ENCODE data around the gene STRN3. TPM values are rescaled to one million over a fixed set of nuclear protein-coding genes. Genes with fewer than 3 reads are reported as not detected.

STRN3 gene
- total and polyA plus RNA-seq, 7 donors, result 28.2 to 154 (median 80.2) TPM

DNA sequence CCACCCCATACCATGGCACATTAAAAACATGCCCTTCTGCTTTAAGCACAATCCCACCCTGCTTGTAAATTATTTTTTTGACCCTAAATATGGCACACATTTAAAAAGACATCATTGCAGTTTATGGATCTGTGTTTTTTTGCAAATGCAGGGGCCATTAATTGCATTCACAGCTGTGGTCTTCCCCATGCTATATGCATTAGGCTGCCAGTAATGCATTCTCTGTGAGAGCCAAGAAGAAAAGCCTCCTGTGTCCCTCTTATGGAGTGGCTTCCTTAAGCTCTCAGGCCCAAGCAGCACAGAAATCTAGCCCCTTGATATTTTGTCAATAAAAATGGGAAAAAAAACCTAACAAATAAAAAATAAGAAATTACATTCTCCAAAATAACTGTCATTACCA, 172.2 kb downstream of the STRN3 start:
- Histone ChIP-seq H3K4me3 (no peak overlapping the region), H3K4me1 (no peaks in the 10 kb centered on the region), H3K9me3 (no peaks in the 10 kb centered on the region), H3K27me3 (ENCODE audit: insufficient read depth in 3 of 3, low read length in 2 of 3) (peaks cover 0 to 11% (median 3%) of the 10 kb centered on the region in 3 donors), H3K36me3 (ENCODE audit: insufficient read depth in 1 of 2, low read depth in 1 of 2) (no peaks in the 10 kb centered on the region), H3K27ac (no peak overlapping the region)
- ATAC-seq (no peak), DNase-seq (no peak)
- intact Hi-C loops (cut with DNase I), result no loop called here
- TF ChIP-seq, protein P1, sequence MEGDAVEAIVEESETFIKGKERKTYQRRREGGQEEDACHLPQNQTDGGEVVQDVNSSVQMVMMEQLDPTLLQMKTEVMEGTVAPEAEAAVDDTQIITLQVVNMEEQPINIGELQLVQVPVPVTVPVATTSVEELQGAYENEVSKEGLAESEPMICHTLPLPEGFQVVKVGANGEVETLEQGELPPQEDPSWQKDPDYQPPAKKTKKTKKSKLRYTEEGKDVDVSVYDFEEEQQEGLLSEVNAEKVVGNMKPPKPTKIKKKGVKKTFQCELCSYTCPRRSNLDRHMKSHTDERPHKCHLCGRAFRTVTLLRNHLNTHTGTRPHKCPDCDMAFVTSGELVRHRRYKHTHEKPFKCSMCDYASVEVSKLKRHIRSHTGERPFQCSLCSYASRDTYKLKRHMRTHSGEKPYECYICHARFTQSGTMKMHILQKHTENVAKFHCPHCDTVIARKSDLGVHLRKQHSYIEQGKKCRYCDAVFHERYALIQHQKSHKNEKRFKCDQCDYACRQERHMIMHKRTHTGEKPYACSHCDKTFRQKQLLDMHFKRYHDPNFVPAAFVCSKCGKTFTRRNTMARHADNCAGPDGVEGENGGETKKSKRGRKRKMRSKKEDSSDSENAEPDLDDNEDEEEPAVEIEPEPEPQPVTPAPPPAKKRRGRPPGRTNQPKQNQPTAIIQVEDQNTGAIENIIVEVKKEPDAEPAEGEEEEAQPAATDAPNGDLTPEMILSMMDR (IDR thresholded peaks at IDR 0.05), result no peak

DNA sequence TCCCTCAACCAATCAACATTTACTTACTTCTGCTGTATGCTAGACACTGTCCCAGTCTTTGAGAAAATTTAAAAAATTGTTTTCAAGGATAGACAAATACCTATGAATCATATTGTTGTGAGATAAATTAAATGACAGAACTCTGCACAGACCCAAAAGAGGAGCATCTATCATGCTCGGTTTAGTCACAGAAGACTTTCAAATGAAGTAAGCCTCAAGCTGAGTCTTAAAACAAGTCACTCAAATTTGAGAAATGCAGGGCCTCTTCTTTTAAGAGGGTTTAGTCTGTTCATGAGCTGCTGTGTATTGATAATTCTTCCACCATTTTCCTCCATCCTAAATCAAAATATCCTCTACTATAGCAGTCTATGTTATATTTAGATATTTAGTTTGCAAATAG, 176.2 kb downstream of the STRN3 start:
- no peak overlapping the region for H3K4me3 ChIP-seq
- no peaks in the 10 kb centered on the region for H3K4me1 ChIP-seq
- no peaks in the 10 kb centered on the region for H3K36me3 ChIP-seq (ENCODE audit: insufficient read depth in 1 of 2, low read depth in 1 of 2)
- 83 to 86% (median 85%) methylated on average over 1 of the region's 1 CpG for WGBS, 3 donors
- ATAC-seq, result no peak
- intact Hi-C loops (cut with DNase I), result no loop called here
- H3K27me3 ChIP-seq (ENCODE audit: insufficient read depth in 3 of 3, low read length in 2 of 3), result peaks cover 0 to 11% (median 3%) of the 10 kb centered on the region in 3 donors
- no peaks in the 10 kb centered on the region for H3K9me3 ChIP-seq
- no peak for DNase-seq
- TF ChIP-seq, protein P1 (IDR thresholded peaks at IDR 0.05), result no peak
- no peak overlapping the region for H3K27ac ChIP-seq

DNA sequence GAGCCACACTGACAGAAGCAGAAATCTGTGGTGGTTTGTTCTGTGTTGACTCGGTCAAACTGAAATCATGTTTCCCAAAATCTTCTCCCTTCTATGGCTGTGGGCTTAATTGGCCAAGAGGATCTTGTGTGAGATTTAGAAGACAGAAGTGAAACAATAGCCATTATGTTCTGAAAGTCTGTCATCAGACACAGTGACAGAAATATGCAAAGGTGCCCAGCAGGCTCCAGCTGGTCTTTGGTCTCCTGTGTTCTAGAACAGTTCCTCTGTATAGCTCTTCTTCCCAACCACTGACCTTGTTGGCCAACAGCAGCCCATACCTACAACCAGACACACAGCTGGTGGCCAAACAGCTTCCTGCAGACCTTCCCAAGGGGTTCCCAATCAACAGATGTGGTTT, 176.8 kb downstream of the STRN3 start:
- 83 to 92% (median 86%) methylated on average over 1 of the region's 1 CpG for WGBS, 3 donors

DNA sequence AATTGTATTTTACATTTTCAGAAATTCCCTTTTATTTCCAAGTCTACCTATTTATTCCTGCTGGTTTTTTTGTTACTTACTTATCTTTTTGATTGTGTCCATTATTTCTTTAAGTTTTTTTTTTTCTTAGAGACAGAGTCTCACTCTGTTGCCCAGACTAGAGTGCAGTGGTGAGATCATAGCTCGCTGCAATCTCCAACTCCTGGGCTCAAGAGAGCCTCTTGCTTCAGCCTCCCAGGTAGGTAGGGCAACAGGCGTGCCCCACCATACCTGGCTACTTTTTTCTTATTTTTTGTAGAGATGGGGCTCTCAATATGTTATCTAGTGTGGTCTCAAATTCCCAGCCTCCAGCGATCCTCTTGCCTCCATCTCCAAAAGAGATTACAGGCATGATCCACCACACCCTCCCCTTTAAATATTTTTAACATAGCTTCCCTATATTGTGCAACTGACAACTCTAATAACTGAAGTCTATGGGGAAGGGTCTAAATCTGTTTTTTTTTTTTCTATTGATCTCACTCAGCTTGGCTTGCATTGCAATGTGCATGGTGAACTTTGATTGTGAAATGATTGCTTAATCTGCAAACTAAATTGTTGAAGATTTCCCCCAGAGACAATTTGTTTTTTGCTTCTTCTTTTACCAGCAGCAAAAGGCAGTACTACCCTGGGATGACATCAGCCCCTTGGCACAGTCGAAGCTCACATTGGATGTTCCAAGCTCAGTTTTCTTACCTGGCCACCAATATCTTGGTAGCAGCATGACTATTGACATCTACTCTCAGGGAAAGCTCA, 177.5 kb downstream of the STRN3 start:
- H3K36me3 ChIP-seq (ENCODE audit: insufficient read depth in 1 of 2, low read depth in 1 of 2), result no peaks in the 10 kb centered on the region
- peaks cover 0 to 11% (median 3%) of the 10 kb centered on the region in 3 donors for H3K27me3 ChIP-seq (ENCODE audit: insufficient read depth in 3 of 3, low read length in 2 of 3)
- H3K4me1 ChIP-seq, result no peaks in the 10 kb centered on the region
- no peaks in the 10 kb centered on the region for H3K9me3 ChIP-seq
- ATAC-seq (no peak), DNase-seq (no peak)
- intact Hi-C loops (cut with DNase I), result no loop called here
- TF ChIP-seq, protein P1 (IDR thresholded peaks at IDR 0.05), result no peak
- H3K27ac ChIP-seq, result no peak overlapping the region
- no peak overlapping the region for H3K4me3 ChIP-seq
- 86 to 90% (median 87%) methylated on average over 4 of the region's 4 CpGs for WGBS, 3 donors

More for the DNA sequence above, 176.8 kb downstream of the STRN3 start:
- Histone ChIP-seq H3K4me3 (no peak overlapping the region), H3K27ac (no peak overlapping the region), H3K9me3 (no peaks in the 10 kb centered on the region), H3K36me3 (ENCODE audit: insufficient read depth in 1 of 2, low read depth in 1 of 2) (no peaks in the 10 kb centered on the region), H3K27me3 (ENCODE audit: insufficient read depth in 3 of 3, low read length in 2 of 3) (peaks cover 0 to 11% (median 3%) of the 10 kb centered on the region in 3 donors), H3K4me1 (no peaks in the 10 kb centered on the region)
- TF ChIP-seq, protein P1 (IDR thresholded peaks at IDR 0.05), result no peak
- DNase-seq (no peak), ATAC-seq (no peak)
- intact Hi-C loops (cut with DNase I), result no loop called here

Other genes with a start within 250 kb of the STRN3 start
- gene COCH, start 151.8 kb downstream of the STRN3 start, total RNA-seq, result 1 to 10 TPM in 1 of 4 donors, under 1 TPM in 3; 0.52 to 1.4 (median 0.88) TPM
- under 1 TPM; 0.32 to 0.38 (median 0.35) TPM for gene COCH, start 151.8 kb downstream of the STRN3 start, polyA plus RNA-seq
- 10 to 100 TPM in 1 of 4 donors, 1 to 10 TPM in 3; 4.2 to 13.9 (median 7.2) TPM for gene AP4S1, start 730 bp downstream of the STRN3 start, total RNA-seq
- gene AP4S1, start 730 bp downstream of the STRN3 start, polyA plus RNA-seq, result 1 to 10 TPM; 4.2 to 9.8 (median 4.8) TPM
- 100 to 1,000 TPM; 189 to 405 (median 301) TPM for gene HECTD1, start 181.4 kb upstream of the STRN3 start, total RNA-seq
- gene HECTD1, start 181.4 kb upstream of the STRN3 start, polyA plus RNA-seq, result 100 to 1,000 TPM; 151 to 217 (median 188) TPM